Cardiac muscle cell (in vitro differentiated cells and primary cell): Measurements from ENCODE around the gene TMED8. TPM values are rescaled to one million over a fixed set of nuclear protein-coding genes. Genes with fewer than 3 reads are reported as not detected.

ENCODE experiments used
- DNase-seq, 2 donors: peaks; one replicate each; pipeline versions ENCODE4 v3.0.0 to v3.0.0-alpha.2; 2010 to 2017; ENCODE audit warnings: low read depth in 1 of 2, low spot score in 1 of 2
- H3K27ac ChIP-seq: fragments of 200-600 bp; sonication (generic); 2 replicates; pipeline ENCODE4 v1.5.1; 2016
- H3K27me3 ChIP-seq: fragments of 200-600 bp; sonication (generic); 2 replicates; pipeline ENCODE4 v1.6.0; 2016; ENCODE audit warnings: control low read depth
- H3K36me3 ChIP-seq: fragments of 200-600 bp; sonication (generic); 2 replicates; pipeline ENCODE4 v1.5.1; 2016; ENCODE audit warnings: control low read depth
- H3K4me1 ChIP-seq: fragments of 200-600 bp; sonication (generic); 2 replicates; pipeline ENCODE4 v1.8.1; 2017; ENCODE audit warnings: low read depth, mild to moderate bottlenecking, mixed run types
- H3K4me3 ChIP-seq: fragments of 200-600 bp; sonication (generic); 2 replicates; pipeline ENCODE4 v1.5.1; 2016; ENCODE audit warnings: mild to moderate bottlenecking
- H3K9me3 ChIP-seq: fragments of 200-600 bp; sonication (generic); 2 replicates; pipeline ENCODE4 v1.5.1; 2017; ENCODE audit warnings: low read depth, mild to moderate bottlenecking, control low read depth
- polyA plus RNA-seq: library from polyadenylated mRNA; unstranded; fragments of >200 nt; fragmentation: Nextera tagmentation; extraction: Ambion mirVana; gene quantifications from 2 replicates; pipeline ENCODE4 v1.2.1, GENCODE V29; 2016
- total RNA-seq: library from RNA; depleted of rRNA; stranded (reverse); fragments of >200 nt; gene quantifications from 2 replicates; pipeline ENCODE4 v1.2.3, GENCODE V29; 2016
- TF ChIP-seq, protein P1 (sequence below): IDR thresholded peaks from 2 replicates; pipeline ENCODE4 v1.5.1; 2012; ENCODE audit warnings: low read depth, mild to moderate bottlenecking, low read length

The TMED8 gene
- total and polyA plus RNA-seq, 2 experiments from 2014 or later, result 3.4 to 8.9 TPM

DNA sequence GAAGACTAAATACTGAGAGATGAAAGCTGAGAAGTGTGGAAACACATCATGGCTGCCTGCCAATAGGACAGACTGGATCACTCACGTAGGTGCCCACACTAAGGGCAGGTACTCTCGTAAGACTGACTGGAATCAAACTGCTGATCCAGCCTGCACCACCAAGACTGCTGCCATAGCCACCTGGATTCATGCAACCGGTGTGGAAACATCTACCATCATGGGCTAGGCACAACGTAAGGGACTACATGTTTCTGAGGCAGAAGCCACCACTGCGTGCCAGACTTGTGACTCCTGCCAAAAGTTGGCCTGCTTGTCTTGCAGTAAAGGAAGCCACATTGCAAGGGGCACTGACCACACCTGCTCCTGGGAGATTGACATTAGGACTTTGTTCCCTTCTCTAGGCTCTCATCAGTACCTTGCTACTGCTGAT is 60.0 kb downstream of the TMED8 start:
- H3K36me3 ChIP-seq, result no peaks in the 10 kb centered on the region
- TF ChIP-seq, protein P1, sequence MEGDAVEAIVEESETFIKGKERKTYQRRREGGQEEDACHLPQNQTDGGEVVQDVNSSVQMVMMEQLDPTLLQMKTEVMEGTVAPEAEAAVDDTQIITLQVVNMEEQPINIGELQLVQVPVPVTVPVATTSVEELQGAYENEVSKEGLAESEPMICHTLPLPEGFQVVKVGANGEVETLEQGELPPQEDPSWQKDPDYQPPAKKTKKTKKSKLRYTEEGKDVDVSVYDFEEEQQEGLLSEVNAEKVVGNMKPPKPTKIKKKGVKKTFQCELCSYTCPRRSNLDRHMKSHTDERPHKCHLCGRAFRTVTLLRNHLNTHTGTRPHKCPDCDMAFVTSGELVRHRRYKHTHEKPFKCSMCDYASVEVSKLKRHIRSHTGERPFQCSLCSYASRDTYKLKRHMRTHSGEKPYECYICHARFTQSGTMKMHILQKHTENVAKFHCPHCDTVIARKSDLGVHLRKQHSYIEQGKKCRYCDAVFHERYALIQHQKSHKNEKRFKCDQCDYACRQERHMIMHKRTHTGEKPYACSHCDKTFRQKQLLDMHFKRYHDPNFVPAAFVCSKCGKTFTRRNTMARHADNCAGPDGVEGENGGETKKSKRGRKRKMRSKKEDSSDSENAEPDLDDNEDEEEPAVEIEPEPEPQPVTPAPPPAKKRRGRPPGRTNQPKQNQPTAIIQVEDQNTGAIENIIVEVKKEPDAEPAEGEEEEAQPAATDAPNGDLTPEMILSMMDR, result no peak

DNA sequence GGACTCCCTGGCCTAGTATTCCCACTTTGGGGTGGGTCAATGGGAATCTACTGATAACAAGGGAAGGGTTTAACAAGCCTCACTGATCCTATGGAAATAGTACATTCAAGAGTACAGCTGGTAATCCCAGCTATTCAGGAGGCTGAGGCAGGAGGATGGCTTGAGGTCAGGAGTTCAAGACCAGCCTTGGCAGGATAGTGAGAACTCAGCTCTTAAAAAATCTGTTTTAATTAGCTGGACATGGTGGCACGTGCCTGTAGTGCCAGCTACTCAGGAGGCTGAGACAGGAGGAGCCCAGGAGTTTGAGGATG is 60.7 kb downstream of the TMED8 start:
- Histone ChIP-seq H3K27ac (no peak overlapping the region), H3K9me3 (no peaks in the 10 kb centered on the region), H3K4me3 (no peak overlapping the region), H3K36me3 (no peaks in the 10 kb centered on the region), H3K27me3 (no peaks in the 10 kb centered on the region), H3K4me1 (peaks cover 24% of the 10 kb centered on the region)
- no peak for DNase-seq
- TF ChIP-seq, protein P1, result no peak

More for the DNA sequence above, 60.0 kb downstream of the TMED8 start:
- DNase-seq, result no peak
- H3K9me3 ChIP-seq, result no peaks in the 10 kb centered on the region
- H3K4me3 ChIP-seq, result no peak overlapping the region
- no peaks in the 10 kb centered on the region for H3K27me3 ChIP-seq
- H3K4me1 ChIP-seq, result peaks cover 24% of the 10 kb centered on the region
- H3K27ac ChIP-seq, result no peak overlapping the region

DNA sequence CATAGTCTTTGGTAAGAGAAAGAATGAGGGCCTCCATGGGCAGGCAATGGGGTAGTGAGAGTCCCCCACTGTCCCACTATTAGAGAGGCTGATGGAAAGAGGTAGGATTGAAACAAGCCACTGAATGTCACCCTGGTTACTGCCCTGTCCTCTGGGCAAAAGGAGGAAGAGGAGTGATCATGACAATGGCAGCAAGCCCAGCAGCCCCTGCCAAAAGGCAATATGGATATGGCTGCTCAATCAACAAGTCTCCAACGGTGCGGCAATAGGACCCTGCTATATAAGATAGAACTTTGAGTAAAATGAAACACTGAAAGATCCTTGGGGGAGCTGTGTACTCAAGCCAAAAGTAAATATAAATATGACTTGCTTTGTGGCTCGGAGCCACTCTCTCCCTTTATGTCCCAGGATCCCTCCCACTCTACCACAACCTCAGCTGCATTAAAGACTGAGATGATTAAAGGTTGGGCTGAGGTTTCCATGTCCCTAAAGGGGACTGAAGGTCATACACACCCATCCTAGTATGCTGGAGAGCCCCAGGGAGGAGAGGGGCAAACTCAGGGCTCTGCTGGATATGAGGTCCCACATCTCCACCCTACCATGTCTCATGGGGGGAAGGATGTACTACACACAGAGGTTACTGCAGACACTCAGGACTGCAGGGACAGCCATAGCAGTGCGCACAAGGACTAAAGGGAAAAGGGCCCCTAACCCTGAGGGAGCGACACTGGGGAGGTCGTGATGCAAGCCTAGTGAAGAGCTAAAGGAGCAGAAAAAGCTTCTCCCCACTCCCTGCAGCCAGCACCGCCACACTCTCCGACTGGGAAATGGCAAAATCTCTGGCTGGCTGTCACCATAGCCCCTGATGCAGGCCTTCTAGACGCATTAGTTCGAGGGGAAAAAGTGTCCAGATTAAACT is 62.1 kb downstream of the TMED8 start:
- Histone ChIP-seq H3K36me3 (no peaks in the 10 kb centered on the region), H3K27ac (peak overlapping the region; percentile 29)
- DNase-seq, result no peak

DNA sequence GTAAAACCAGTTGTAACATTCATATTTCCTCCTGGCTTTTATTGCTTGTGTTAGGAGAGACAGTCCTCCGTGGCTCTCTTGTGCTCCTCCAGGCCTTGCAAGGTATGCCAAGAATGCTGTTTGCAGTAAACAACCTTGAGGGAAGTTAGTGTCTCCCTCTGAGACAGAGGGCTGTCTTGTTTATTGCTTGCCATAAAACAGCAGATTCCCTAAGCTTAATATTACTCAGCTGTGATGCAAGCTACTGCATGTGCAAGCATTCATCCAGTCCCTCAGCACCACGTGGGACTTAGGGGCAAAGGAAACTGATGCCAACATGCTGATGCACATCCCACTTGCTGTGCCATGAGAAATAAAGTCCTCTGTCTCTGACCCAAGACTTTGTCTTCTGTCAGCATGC is 62.9 kb downstream of the TMED8 start:
- Histone ChIP-seq H3K27me3 (no peaks in the 10 kb centered on the region), H3K36me3 (no peaks in the 10 kb centered on the region), H3K27ac (no peak overlapping the region), H3K4me1 (peaks cover 20% of the 10 kb centered on the region), H3K4me3 (no peak overlapping the region), H3K9me3 (no peaks in the 10 kb centered on the region)
- peak in 1 of 2 donors; percentile 68 for DNase-seq
- TF ChIP-seq, protein P1, result no peak

More for the DNA sequence above, 62.1 kb downstream of the TMED8 start:
- H3K4me1 ChIP-seq, result peaks cover 23% of the 10 kb centered on the region
- H3K9me3 ChIP-seq, result no peaks in the 10 kb centered on the region
- H3K27me3 ChIP-seq, result no peaks in the 10 kb centered on the region
- H3K4me3 ChIP-seq, result no peak overlapping the region
- TF ChIP-seq, protein P1, result no peak

DNA sequence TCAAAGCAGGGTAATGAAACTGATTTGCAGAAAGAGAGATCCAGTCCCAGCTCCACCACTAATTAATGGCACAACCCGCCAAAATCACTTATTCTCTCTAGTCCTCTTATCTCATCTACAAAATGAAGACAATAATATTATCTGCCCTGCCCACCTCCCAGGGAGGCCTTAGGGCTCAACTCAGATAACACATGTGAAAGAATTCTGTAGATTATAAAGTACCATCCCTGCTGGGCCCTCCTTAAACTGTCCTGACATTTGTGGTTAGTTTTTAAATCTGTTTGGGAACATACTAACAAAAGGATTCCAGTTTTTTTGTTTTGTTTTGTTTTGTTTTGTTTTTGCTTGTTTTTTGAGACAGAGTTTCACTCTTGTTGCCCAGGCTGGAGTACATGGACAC is 63.5 kb downstream of the TMED8 start:
- no peaks in the 10 kb centered on the region for H3K27me3 ChIP-seq
- no peaks in the 10 kb centered on the region for H3K9me3 ChIP-seq
- H3K4me1 ChIP-seq, result peaks cover 20% of the 10 kb centered on the region
- peak overlapping the region; percentile 16 for H3K27ac ChIP-seq
- no peak for DNase-seq
- no peaks in the 10 kb centered on the region for H3K36me3 ChIP-seq
- no peak overlapping the region for H3K4me3 ChIP-seq
- TF ChIP-seq, protein P1, result no peak
